Daoy (cell line): ENCODE results near the gene SYTL5. TPM values are rescaled to one million over a fixed set of nuclear protein-coding genes. Genes with fewer than 3 reads are reported as not detected.
"Not testable (repeated sequence)": the region's sequence is repeated elsewhere in the genome, so short reads cannot be mapped to it uniquely, and the experiment has no call there.

Experiments used
- DNase-seq: peaks from one replicate; pipeline ENCODE4 v3.0.0-alpha.2; 2015; ENCODE audit warnings: low read depth
- total RNA-seq: library from RNA; depleted of rRNA; stranded (reverse); fragments of >200 nt; shearing (Covaris generic); gene quantifications from 2 replicates; pipeline ENCODE4 v1.2.3, GENCODE V29; 2014; rRNA removed

The SYTL5 gene
- total RNA-seq: 0.24 and 0.29 TPM in 2 replicates

GRCh38 chrX:38006291-38006690 is at the start of gene SYTL5:
TSS of gene SYTL5 (plus strand) at chrX:38006553. CDS start at chrX:38033890, 27,337 bp downstream.
- DNase-seq: no peak

- no peak for DNase-seq
These were observed 47.7 kb upstream of the SYTL5 start for GRCh38 chrX:37958525-37959211.

GRCh38 chrX:37959212-37960021 is 46.9 kb upstream of the SYTL5 start:
- no peak for DNase-seq

- no peak for DNase-seq
These were observed 45.2 kb upstream of the SYTL5 start for GRCh38 chrX:37961118-37961517.

DNA sequence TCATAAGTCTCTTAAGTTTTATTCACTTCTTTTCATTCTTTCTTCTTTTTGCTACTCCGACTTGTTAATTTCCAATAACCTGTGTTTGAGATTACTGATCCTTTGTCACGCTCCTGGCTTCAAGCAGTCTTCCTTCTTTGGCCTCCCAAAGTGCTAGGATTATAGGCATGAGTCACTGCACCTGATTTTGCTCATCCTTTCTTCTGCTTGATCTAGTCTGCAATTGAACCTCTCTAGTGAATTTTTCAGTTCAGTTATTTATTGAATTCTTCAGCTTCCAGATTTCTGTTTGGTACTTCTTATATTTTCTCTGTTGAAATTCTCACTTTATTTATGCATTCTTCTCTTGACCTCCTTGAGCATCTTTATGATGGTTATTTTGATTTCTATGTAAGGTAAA is 38.6 kb upstream of the SYTL5 start:
- DNase-seq: no peak

- no peak for DNase-seq
These were observed 30.9 kb upstream of the SYTL5 start for GRCh38 chrX:37975421-37975820.

DNA sequence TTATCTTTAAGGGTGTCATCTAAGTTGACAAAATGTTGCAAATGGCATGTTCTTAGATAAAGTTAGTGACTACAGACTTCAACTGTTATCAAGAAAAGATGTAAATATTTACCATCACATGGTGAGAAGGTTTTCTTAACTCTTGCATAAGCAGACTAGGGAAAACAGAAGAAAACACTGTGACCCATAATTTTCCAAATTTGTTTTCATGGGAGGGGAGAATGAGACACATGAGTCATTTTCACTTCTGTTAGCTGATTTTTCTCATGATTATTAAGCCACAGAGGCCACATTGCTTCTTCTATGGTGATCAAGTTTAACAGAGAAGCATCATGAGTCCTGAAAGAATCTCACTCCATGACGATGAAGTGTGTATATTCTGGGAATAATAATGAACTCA is 30.2 kb upstream of the SYTL5 start:
- no peak for DNase-seq

DNA sequence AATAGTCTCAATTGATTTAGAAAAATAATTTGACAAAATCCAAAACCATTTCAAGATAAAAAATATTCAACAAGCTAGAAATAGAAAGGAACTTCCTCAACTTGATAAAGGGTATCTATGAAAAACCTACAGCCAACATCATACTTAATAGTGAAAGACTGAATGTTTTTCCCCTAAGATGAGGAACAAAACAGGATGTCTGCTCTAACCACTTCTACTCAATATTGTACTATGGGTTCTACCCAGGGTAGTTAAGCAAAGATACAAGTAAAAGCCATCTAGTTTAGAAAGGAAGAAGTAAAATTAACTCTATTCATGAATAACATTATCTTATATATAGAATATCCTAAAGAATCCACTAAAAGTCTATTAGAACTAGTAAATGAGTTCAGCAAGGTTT is 21.5 kb upstream of the SYTL5 start:
- DNase-seq: no peak

DNA sequence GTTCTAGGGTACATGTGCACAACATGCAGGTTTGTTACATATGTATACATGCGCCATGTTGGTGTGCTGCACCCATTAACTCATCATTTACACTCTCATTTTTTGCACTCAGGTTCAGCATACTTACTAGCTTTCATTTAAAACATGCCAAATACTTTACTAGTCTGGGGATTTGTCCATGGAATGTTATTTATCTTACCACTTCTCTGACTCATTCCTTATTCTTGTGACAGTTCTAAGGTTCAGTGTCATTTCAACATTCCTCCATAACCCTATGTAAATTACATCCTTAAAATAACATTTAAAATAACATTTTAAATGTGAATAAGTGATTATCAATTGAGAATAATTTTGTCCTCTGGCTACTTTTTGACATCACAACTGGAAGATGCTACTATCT is 19.5 kb upstream of the SYTL5 start:
- peak; percentile 9 for DNase-seq

- DNase-seq: no peak
These were observed 17.0 kb upstream of the SYTL5 start for GRCh38 chrX:37989304-37989703.

DNA sequence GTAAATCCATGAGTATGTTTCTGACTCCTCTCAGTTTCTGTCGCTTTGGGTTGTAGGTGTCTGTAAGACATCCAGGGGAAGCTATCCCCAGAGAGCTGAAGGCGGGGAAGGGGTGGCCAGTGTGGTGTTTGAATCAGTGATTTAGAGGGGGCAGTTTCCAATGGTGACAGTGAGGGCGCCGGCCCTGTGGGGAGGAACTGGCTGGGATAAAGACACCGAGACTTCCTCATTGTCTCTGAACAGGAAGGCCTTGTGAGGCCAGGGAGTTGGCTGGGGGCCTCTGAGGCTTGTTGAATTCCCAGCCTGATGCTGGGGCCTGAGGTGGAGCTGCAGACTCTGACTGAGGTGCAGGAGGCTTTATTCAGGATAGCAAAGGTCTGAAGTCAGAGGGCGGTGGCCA is 15.1 kb upstream of the SYTL5 start:
- not testable (repeated sequence) for DNase-seq

- no peak for DNase-seq
These were observed 13.2 kb upstream of the SYTL5 start for GRCh38 chrX:37993176-37993575.

GRCh38 chrX:37993837-37994619 is 12.3 kb upstream of the SYTL5 start:
- no peak for DNase-seq

DNA sequence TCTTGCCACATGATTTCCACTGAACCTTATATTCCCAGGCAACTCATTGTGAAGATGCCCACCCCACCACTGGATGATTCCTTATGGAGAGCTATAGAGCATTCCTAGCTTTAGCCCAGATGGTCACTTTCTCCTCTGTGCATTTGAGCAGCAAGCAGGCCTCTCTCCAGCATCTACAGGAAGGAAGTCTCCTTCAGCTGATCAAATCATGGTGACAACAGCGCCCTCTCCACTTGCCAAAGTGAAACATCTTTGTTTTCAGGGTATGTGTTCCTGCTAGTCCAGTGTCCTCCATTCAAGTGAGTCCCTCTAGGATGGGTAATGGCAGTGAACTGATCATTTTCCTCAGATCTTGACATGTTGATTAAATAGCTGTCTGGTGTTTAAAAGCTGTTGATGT is 10.9 kb upstream of the SYTL5 start:
- no peak for DNase-seq

DNA sequence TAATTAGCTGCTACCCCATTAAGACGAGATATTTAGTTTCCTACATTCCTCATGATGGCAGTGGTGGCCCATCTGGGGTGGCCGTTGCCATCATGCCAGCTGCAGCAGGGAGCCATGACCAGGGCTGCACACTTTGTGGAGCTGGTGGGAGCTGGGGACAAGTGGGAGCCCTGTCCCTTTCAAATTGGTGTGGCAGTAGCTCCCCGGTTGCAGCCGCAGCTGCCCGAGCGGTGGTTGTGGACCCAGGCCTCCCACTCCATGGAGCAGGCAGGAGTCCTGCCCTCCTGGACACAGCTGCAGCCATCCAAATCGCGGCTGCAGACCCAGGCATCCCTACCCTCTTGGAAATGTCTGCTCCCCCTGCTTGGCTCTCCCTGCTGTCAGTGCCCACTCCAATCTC is 9.3 kb upstream of the SYTL5 start:
- DNase-seq: no peak

DNA sequence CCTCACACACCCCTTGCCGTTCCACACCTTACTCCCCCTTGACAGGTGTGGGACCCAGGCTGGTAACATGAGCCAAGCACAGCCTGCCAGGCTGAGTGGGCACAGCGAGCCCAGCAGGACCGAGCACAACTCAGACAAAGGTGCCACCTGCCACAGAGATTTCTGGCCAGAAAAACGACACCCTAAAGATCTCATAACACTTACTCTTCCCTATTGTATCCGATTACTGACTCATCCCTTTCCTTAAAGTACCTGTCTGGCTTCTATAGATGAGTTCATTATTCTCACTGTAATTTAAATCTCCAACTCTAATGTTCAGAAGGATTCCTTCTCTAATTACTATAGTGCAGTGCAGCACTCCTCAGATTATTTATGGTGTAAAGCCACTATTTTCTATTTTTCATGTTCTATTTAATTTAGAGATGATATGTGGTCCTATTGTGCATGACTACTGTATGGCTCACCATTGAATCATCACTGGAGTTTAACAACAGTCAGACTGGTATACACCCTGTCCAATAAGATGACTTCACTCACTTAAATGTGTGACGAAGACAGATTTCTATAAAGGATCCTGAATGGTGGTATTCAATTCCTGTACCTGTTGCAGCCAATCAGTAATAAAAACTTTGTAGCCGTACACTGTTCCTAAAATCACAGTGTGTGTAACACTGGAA is 7.6 kb upstream of the SYTL5 start:
- peak; percentile 29 for DNase-seq

GRCh38 chrX:38000706-38001105 is 5.6 kb upstream of the SYTL5 start:
- DNase-seq: no peak

GRCh38 chrX:38004046-38004445 is 2.3 kb upstream of the SYTL5 start:
- DNase-seq: no peak

- DNase-seq: no peak
These were observed 425 bp downstream of the SYTL5 start for GRCh38 chrX:38006778-38007177.

- no peak for DNase-seq
These were observed 2.3 kb downstream of the SYTL5 start for GRCh38 chrX:38008658-38009057.

DNA sequence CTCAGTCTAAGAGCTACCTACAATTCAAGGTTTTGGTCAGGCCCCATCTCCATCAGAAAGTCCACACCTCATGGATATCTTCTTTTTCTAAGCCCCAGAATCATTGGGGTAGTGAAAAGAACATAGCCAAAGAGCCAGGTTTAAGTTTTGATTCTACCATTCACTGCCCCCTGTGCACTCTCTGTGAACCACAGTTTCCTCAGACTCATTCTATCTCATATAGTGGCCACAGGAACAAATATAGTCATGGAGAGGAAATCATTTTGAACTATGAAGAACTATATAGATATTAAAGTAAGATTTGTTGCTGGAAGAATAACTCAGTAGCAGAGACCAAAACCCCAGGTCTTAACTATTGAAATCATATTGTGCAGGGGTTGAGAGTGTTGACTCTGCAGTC is 3.3 kb downstream of the SYTL5 start:
- no peak for DNase-seq
